ENCODE data around the gene SHD. TPM values are rescaled to one million over a fixed set of nuclear protein-coding genes. Genes with fewer than 3 reads are reported as not detected.
"Not testable (repeated sequence)": the region's sequence is repeated elsewhere in the genome, so short reads cannot be mapped to it uniquely, and the experiment has no call there.

SHD gene, protein sequence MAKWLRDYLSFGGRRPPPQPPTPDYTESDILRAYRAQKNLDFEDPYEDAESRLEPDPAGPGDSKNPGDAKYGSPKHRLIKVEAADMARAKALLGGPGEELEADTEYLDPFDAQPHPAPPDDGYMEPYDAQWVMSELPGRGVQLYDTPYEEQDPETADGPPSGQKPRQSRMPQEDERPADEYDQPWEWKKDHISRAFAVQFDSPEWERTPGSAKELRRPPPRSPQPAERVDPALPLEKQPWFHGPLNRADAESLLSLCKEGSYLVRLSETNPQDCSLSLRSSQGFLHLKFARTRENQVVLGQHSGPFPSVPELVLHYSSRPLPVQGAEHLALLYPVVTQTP
- polyA plus RNA-seq (ENCODE audit: low read depth in 6 of 6): not detected

DNA sequence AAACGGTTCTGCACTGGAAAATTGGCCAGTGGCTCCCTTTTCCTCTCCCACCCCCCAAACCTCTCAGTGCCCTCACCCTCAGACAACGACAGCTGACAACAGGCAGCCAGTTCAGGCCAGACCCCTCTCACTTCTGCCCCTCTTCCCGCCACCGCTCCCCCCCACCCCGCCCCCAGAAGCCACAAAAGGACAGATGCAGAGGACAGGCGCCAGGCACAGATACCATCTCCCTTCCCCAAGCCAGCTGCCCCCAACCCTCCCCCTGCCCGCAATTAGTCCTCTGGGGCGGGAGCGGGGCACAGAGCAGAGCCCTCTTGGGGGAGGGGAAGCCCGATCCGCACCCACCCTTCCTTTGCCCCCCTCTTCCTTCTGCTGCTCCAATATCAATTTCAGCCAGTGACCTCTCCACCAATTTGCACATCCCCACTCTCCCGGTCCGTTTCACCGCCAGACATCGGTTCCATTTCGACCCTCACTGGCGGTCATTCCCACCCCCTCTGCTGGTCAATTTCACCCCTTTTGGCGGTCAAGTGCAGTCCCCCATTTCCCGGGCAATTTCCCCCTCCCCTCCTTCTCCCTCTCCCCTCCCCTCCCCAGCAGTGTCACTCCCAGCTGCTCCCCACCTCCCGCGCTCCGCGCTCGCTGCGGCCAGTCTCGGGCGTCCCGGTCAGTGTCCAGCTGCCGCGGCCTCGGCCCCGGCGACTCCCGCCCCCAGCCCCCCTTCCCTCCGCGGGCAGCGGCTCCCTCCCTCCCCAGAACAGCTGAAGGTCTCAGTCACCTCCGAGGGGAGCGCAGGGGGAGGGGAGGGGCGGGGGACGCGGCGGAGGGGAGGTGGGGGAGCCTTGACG lies at the start of gene SHD:
Gene SHD, plus strand, starts transcription at position 848 of the 848 bp plus-strand sequence. CDS start 798 bp downstream, outside the sequence.
- Mint-ChIP-seq H3K9me3 (no peaks in the 10 kb centered on the region), H3K36me3 (peaks cover 0 to 8% of the 10 kb centered on the region in 2 donors), H3K27me3 (peaks cover 3 to 42% (median 16%) of the 10 kb centered on the region in 3 donors), H3K4me1 (peaks cover 4 to 11% (median 6%) of the 10 kb centered on the region in 3 donors), H3K27ac (peak within 1 kb of the TSS in 2 of 6 donors; percentile 37 to 47), H3K4me3 (peak within 1 kb of the TSS in 6 of 8 donors; percentile 8 to 56 (median 48))
- ATAC-seq (ENCODE audit: low read depth in 2 of 2) (no peak), DNase-seq (no peak)

DNA sequence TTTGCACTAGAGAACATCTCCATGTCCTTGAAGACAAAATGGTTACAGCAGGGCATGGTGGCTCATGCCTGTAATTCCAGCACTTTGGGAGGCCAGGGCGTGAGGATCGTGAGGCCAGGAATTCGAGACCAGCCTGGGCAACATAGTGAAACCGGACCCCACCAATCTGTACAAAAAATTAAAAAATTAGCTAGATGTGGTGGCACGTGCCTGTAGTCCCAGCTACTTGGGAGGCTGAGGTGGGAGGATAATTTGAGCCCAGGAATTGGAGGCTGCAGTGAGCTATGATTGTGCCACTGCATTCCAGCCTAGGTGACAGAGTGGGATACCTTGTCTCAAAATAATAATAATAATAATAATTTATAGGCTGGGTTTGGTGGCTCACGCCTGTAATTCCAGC lies 48.8 kb upstream of the SHD start:
- not testable (repeated sequence) for H3K27ac Mint-ChIP-seq; DNase-seq; ATAC-seq (ENCODE audit: low read depth in 2 of 2); H3K9me3 Mint-ChIP-seq; H3K36me3 Mint-ChIP-seq; H3K4me1 Mint-ChIP-seq; H3K27me3 Mint-ChIP-seq
- H3K4me3 Mint-ChIP-seq: peak overlapping the region in 1 of 8 donors; percentile 66

DNA sequence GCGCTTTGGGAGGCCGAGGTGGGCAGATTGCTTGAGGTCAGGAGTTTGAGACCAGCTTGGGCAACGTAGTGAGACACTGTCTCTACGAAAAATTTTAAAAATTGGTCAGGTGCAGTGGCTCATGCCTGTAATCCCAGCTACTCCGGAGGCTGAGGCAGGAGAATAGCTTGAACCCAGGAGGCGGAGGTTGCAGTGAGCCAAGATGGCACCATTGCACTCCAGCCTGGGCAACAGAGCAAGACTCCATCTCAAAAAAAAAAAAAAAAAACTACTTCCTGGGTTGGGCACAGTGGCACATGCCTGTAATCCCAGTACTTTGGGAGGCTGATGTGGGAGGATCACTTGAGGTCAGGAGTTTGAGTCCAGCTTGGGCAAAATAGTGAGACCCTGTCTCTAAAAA lies 47.5 kb upstream of the SHD start:
- peak overlapping the region in 1 of 8 donors; percentile 47 for H3K4me3 Mint-ChIP-seq
- H3K27me3 Mint-ChIP-seq; DNase-seq; H3K9me3 Mint-ChIP-seq; H3K36me3 Mint-ChIP-seq; ATAC-seq (ENCODE audit: low read depth in 2 of 2); H3K4me1 Mint-ChIP-seq: not testable (repeated sequence)
- peak overlapping the region in 1 of 6 donors; percentile 56 for H3K27ac Mint-ChIP-seq

DNA sequence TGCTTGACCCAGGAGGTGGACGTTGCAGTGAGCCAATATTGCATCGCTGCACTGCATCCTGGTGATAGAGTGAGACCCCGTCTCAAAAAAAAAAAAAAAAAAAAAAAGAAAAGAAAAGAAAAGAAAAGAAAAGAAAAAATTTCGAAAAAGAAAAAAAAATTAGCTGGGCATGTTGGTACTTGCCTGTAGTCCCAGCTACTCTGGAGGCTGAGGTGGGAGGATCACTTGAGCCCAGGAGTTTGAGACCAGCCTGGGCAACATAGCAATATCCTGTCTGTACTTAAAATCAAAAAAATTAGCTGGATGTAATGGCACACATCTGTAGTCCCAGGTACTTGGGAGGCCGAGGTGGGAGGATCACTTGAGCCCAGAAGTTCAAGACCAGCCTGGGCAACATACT lies 46.9 kb upstream of the SHD start:
- H3K36me3 Mint-ChIP-seq; H3K27me3 Mint-ChIP-seq; H3K4me3 Mint-ChIP-seq; H3K4me1 Mint-ChIP-seq; H3K9me3 Mint-ChIP-seq; DNase-seq; H3K27ac Mint-ChIP-seq; ATAC-seq (ENCODE audit: low read depth in 2 of 2): not testable (repeated sequence)

DNA sequence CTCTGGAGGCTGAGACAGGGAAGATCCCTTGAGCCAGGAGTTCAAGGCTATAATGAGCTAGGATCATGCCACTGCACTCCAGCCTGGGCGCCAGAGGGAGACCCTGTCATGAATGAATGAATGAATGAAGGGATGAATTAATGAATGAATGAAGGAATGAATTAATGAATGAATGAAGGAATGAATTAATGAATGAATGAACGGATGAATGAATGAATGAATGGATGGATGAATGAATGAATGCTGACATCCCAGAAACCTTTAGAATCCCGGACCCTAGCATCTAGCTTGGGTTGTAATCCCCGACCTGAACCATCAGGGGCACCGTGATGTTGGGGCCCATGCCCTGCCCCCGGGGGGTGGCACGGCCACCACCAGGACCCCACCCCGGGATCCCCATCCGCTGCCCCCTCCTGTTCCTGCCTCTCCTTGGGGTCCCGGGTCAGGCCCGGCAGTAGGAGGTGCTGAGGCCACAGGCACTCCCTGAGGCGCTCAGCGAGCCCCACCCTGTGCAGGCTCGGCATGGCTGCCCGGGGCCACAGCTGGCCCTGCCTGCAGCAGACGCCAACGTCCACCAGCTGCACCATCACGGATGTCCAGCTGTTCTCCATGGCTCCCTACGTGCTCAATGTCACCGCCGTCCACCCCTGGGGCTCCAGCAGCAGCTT lies 46.3 kb upstream of the SHD start:
- H3K4me1 Mint-ChIP-seq: peaks cover 2 to 6% (median 5%) of the 10 kb centered on the region in 3 donors
- no peaks in the 10 kb centered on the region for H3K9me3 Mint-ChIP-seq
- ATAC-seq (ENCODE audit: low read depth in 2 of 2): no peak
- DNase-seq: no peak
- no peaks in the 10 kb centered on the region for H3K36me3 Mint-ChIP-seq
- peak overlapping the region in 1 of 6 donors; percentile 32 for H3K27ac Mint-ChIP-seq
- no peak overlapping the region for H3K4me3 Mint-ChIP-seq
- no peaks in the 10 kb centered on the region for H3K27me3 Mint-ChIP-seq

DNA sequence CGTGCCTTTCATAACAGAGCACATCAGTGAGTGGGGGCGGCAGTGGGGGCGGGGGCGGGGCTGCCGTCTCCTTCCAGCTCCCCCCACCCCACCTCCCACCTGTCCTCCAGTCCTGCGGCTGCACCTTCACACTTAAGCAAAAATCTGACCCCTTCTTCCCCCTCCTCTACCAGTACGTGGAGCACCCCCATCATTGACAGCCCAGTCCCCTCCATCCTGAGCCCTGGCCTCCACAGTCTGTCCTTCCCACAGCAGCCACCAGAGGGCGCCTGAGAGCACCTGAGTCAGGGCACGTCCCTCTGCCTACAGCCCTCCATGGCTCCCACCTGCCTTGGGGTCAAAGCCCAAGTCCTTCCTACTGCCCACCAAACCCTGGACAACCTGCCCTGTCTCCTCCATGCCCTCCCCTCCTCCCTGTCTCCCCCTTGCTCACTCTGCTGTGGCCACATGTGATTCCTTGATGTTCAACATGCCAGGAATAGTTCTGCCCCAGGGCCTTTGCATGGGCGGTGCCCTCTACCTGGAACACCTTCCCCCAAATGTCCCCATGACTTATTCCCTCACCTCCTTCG lies 45.7 kb upstream of the SHD start:
- Mint-ChIP-seq H3K4me3 (no peak overlapping the region), H3K9me3 (no peaks in the 10 kb centered on the region), H3K4me1 (peaks cover 2 to 6% (median 5%) of the 10 kb centered on the region in 3 donors), H3K27me3 (no peaks in the 10 kb centered on the region), H3K27ac (peak overlapping the region in 2 of 6 donors; percentile 56 to 60), H3K36me3 (no peaks in the 10 kb centered on the region)
- peak; percentile 32 to 36 for ATAC-seq (ENCODE audit: low read depth in 2 of 2)
- DNase-seq: peak; percentile 40

DNA sequence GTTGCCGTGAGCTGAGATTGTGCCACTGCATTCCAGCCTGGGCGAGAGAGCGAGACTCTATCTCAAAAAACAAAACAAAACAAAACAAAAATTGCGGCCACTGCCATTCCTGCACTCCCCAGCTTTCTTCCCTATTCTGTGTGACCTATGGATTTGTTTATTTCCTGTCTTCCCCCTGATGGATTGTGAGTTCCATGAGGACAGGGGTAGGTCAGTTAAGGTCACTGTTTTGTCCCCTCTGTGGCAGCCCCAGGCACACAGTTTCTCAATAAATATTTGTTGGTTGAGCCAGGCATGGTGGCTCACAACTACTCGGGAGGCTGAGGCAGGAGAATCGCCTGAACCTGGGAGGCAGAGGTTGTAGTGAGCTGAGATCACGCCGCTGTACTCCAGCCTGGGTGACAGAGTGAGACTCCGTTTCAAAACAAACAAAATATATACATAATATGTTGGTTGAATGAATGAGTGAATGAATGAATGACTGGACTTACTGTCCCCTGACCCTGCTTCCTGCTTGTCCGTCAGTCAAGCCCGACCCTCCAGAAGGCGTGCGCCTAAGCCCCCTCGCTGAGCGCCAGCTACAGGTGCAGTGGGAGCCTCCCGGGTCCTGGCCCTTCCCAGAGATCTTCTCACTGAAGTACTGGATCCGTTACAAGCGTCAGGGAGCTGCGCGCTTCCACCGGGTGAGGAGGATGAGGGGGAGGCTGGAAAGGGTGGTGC lies 44.8 kb upstream of the SHD start:
- Mint-ChIP-seq H3K27me3 (no peaks in the 10 kb centered on the region), H3K36me3 (no peaks in the 10 kb centered on the region), H3K4me3 (no peak overlapping the region), H3K9me3 (no peaks in the 10 kb centered on the region), H3K27ac (peak overlapping the region in 1 of 6 donors; percentile 38), H3K4me1 (peaks cover 2 to 6% (median 5%) of the 10 kb centered on the region in 3 donors)
- no peak for DNase-seq
- no peak for ATAC-seq (ENCODE audit: low read depth in 2 of 2)

DNA sequence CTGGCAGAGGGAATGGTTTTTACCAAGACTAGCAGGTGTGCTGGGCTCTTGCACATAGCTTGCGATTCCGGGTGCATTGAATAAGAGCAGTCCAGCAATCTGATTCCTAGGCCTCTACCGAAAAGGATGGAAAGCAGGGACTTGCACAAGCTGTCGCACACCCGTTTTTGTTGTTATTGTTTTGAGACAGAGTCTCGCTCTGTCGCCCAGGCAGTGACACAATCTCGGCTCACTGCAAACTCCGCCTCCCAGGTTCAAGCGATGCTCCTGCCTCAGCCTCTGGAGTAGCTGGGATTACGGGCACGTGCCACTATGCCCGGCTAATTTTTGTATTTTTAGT lies 44.2 kb upstream of the SHD start:
- ATAC-seq (ENCODE audit: low read depth in 2 of 2): no peak
- Mint-ChIP-seq H3K9me3 (no peaks in the 10 kb centered on the region), H3K27ac (peak overlapping the region in 1 of 6 donors; percentile 38), H3K36me3 (no peaks in the 10 kb centered on the region), H3K4me3 (no peak overlapping the region), H3K27me3 (no peaks in the 10 kb centered on the region), H3K4me1 (peaks cover 2 to 6% (median 5%) of the 10 kb centered on the region in 3 donors)
- DNase-seq: no peak

DNA sequence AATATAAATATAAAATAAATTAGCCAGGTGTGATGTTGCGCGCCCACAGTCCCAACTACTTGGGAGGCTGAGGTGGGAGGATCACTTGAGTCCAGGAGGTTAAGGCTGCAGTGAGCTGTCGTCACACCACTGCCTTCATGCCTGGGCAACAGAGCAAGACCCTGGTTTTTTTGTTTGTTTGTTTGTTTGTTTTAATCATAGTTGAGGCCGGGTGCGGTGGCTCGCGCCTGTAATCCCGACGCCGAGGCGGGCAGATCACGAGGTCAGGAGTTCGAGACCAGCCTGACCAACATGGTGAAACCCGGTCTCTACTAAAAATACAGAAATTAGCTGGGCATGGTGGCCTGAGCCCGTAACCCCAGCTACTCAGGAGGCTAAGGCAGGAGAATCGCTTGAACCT lies 41.6 kb upstream of the SHD start:
- not testable (repeated sequence) for H3K9me3 Mint-ChIP-seq; DNase-seq; H3K4me3 Mint-ChIP-seq; H3K27me3 Mint-ChIP-seq; H3K27ac Mint-ChIP-seq; H3K36me3 Mint-ChIP-seq; ATAC-seq (ENCODE audit: low read depth in 2 of 2)
- H3K4me1 Mint-ChIP-seq: peaks cover 10 to 16% (median 10%) of the 10 kb centered on the region in 3 donors

DNA sequence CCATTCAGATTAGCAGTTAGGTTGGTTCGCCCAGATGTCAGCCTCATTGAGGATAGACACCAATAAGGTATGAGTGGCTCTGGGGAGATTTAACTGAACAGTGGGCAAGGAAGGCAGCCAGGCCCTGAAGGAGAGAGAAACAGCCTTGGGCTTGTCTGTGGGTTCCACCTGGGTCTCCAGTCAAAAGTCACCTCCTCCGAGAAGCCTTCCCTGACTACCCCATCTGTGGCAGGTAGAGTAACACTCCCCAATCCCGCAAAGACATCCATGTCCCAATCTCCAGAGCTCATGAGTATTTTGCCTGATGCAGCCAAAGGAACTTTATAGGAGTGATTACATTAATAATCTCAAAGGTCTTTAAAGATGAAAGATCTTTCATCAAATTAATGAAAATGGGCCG lies 40.2 kb upstream of the SHD start:
- Mint-ChIP-seq H3K27ac (no peak overlapping the region), H3K27me3 (no peaks in the 10 kb centered on the region), H3K4me1 (peaks cover 5 to 10% (median 9%) of the 10 kb centered on the region in 3 donors), H3K9me3 (peaks cover 0 to 7% (median 0%) of the 10 kb centered on the region in 7 donors), H3K4me3 (no peak overlapping the region), H3K36me3 (peaks cover 0 to 7% of the 10 kb centered on the region in 2 donors)
- DNase-seq: no peak
- ATAC-seq (ENCODE audit: low read depth in 2 of 2): no peak

DNA sequence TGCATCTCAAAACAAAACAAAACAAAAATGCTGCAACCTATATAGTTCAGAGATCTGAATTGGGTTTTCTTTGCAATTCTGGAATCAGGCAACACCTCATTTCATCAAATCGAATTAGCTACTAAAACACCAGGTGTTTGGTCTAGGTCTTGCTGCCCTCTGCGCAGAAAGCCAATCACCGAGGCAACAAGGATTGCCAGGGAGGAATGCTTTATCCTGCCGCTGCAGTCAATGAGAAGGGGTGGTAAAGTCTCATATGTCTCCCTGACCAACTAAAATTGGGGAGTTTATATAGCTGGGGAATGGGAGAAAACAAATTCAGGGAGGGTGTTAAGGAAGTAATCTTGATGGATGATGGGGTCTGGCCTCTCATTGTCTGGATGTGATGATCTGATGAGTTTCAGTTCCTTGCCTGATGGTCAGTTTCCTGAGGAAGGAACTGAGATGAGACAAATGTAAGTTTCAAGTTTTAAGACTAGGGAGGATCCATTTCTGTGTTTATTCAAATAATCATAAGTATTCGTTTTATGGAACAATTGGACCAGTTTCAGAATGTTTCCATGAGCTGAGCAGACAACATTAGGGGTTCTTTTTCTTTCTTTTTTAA lies 37.1 kb upstream of the SHD start:
- H3K27ac Mint-ChIP-seq: no peak overlapping the region
- peaks cover 10 to 18% (median 17%) of the 10 kb centered on the region in 3 donors for H3K4me1 Mint-ChIP-seq

DNA sequence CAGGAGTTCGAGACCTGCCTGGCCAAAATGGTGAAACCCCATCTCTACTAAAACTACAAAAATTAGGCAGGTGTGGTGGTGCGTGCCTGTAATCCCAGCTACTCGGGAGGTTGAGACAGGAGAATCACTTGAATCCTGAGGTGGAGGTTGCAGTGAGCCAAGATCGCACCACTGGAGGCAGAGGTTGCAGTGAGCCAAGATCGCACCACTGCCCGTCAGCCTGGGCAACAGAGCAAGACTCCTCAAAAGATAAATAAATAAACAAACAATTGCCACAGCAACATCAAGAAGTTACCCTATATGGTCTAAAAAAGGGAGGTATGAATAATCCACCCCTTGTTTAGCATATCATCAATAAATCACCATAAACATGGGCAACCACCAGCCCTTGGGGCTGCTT lies 33.1 kb upstream of the SHD start:
- H3K27ac Mint-ChIP-seq: peak overlapping the region in 5 of 6 donors; percentile 16 to 100 (median 100)
- H3K9me3 Mint-ChIP-seq; H3K27me3 Mint-ChIP-seq; ATAC-seq (ENCODE audit: low read depth in 2 of 2); DNase-seq: not testable (repeated sequence)
- H3K36me3 Mint-ChIP-seq: peaks cover 0 to 29% of the 10 kb centered on the region in 2 donors
- peak overlapping the region in 7 of 8 donors; percentile 84 to 100 (median 98) for H3K4me3 Mint-ChIP-seq
- peaks cover 25 to 40% (median 34%) of the 10 kb centered on the region in 3 donors for H3K4me1 Mint-ChIP-seq

More for the DNA sequence above, 37.1 kb upstream of the SHD start:
- no peak for DNase-seq
- Mint-ChIP-seq H3K27me3 (no peaks in the 10 kb centered on the region), H3K36me3 (peaks cover 0 to 7% of the 10 kb centered on the region in 2 donors), H3K9me3 (peaks cover 0 to 7% (median 0%) of the 10 kb centered on the region in 7 donors), H3K4me3 (peak overlapping the region in 1 of 8 donors; percentile 1)
- ATAC-seq (ENCODE audit: low read depth in 2 of 2): no peak
